DOHH2 (cell line): ENCODE results near the gene GALNT14.

Experiments used
- H3F3A ChIP-seq: fragments of 200-600 bp; sonication (generic), shearing (Covaris generic); 2 replicates; pipeline ENCODE4 v1.6.0; 2016; ENCODE audit warnings: antibody characterized with exemption, mild to moderate bottlenecking; ENCODE audit not compliant: control insufficient read depth, insufficient read depth
- H3K27ac ChIP-seq: fragments of 200-600 bp; sonication (generic); 2 replicates; pipeline ENCODE4 v1.5.1; 2014; ENCODE audit warnings: low read depth, mild to moderate bottlenecking, low read length, moderate library complexity
- H3K27me3 ChIP-seq: fragments of 200-600 bp; sonication (generic); 2 replicates; pipeline ENCODE4 v1.6.1; 2014; ENCODE audit warnings: mild to moderate bottlenecking, low read length, mixed read lengths; ENCODE audit not compliant: control insufficient read depth
- H3K36me3 ChIP-seq: fragments of 200-600 bp; sonication (generic); 2 replicates; pipeline ENCODE4 v1.6.1; 2014; ENCODE audit warnings: mild to moderate bottlenecking, low read length, moderate library complexity, mixed read lengths; ENCODE audit not compliant: control insufficient read depth
- H3K4me1 ChIP-seq: fragments of 200-600 bp; sonication (generic); 2 replicates; pipeline ENCODE4 v1.6.1; 2014; ENCODE audit warnings: mild to moderate bottlenecking, low read length, mixed read lengths; ENCODE audit not compliant: control insufficient read depth
- H3K4me2 ChIP-seq: fragments of 200-600 bp; sonication (generic); 2 replicates; pipeline ENCODE4 v1.6.0; 2014; ENCODE audit warnings: mild to moderate bottlenecking, low read length, moderate library complexity
- H3K4me3 ChIP-seq: fragments of 200-600 bp; sonication (generic); 2 replicates; pipeline ENCODE4 v1.5.1; 2014; ENCODE audit warnings: mild to moderate bottlenecking, low read length, mixed read lengths
- H3K79me2 ChIP-seq: fragments of 200-600 bp; sonication (generic); 2 replicates; pipeline ENCODE4 v1.6.1; 2014; ENCODE audit warnings: mild to moderate bottlenecking, low read length, mixed read lengths; ENCODE audit not compliant: control insufficient read depth
- H3K9me2 ChIP-seq: fragments of 200-600 bp; sonication (generic); replicated peaks from 2 replicates; pipeline ENCODE4 v1.6.1; 2014; ENCODE audit warnings: mild to moderate bottlenecking, low read length, mixed read lengths; ENCODE audit not compliant: control insufficient read depth
- H3K9me3 ChIP-seq: fragments of 200-600 bp; sonication (generic); 2 replicates; pipeline ENCODE4 v1.6.1; 2014; ENCODE audit warnings: antibody characterized with exemption, low read length, mixed read lengths; ENCODE audit not compliant: control insufficient read depth, insufficient read depth
- H4K20me1 ChIP-seq: fragments of 200-600 bp; sonication (generic); 2 replicates; pipeline ENCODE4 v1.6.0; 2014; ENCODE audit warnings: low read depth, mild to moderate bottlenecking, antibody characterized with exemption, low read length, moderate library complexity; ENCODE audit not compliant: control insufficient read depth, insufficient read depth
- EZH2phosphoT487 ChIP-seq: fragments of 200-600 bp; sonication (generic); IDR thresholded peaks from 2 replicates; pipeline ENCODE4 v1.6.1; 2017; ENCODE audit warnings: borderline replicate concordance, mild to moderate bottlenecking, antibody characterized with exemption, low read length, moderate library complexity, mixed read lengths
- TF ChIP-seq, protein P1 (sequence below): fragments of 200-600 bp; sonication (generic); IDR thresholded peaks from one replicate; pipeline ENCODE4 v1.5.1; 2014; ENCODE audit warnings: antibody characterized with exemption, mild to moderate bottlenecking, low read depth, low read length; ENCODE audit not compliant: poor library complexity, severe bottlenecking

The GALNT14 gene

GRCh38 chr2:31013301-31013700, 124.9 kb downstream of the GALNT14 start:
- H3K9me3 ChIP-seq, result no peaks in the 10 kb centered on the region
- H3K4me1 ChIP-seq, result no peaks in the 10 kb centered on the region
- H3K79me2 ChIP-seq, result no peaks in the 10 kb centered on the region
- no peak for TF ChIP-seq EZH2phosphoT487
- TF ChIP-seq, protein P1, sequence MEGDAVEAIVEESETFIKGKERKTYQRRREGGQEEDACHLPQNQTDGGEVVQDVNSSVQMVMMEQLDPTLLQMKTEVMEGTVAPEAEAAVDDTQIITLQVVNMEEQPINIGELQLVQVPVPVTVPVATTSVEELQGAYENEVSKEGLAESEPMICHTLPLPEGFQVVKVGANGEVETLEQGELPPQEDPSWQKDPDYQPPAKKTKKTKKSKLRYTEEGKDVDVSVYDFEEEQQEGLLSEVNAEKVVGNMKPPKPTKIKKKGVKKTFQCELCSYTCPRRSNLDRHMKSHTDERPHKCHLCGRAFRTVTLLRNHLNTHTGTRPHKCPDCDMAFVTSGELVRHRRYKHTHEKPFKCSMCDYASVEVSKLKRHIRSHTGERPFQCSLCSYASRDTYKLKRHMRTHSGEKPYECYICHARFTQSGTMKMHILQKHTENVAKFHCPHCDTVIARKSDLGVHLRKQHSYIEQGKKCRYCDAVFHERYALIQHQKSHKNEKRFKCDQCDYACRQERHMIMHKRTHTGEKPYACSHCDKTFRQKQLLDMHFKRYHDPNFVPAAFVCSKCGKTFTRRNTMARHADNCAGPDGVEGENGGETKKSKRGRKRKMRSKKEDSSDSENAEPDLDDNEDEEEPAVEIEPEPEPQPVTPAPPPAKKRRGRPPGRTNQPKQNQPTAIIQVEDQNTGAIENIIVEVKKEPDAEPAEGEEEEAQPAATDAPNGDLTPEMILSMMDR, result no peak
- no peaks in the 10 kb centered on the region for H3K27me3 ChIP-seq
- no peak overlapping the region for H3K27ac ChIP-seq
- H3K4me3 ChIP-seq, result no peak overlapping the region
- no peak overlapping the region for H3K4me2 ChIP-seq
- H3K36me3 ChIP-seq, result no peaks in the 10 kb centered on the region
- no peaks in the 10 kb centered on the region for H3K9me2 ChIP-seq
- no peaks in the 10 kb centered on the region for H4K20me1 ChIP-seq
- no peaks in the 10 kb centered on the region for H3F3A ChIP-seq

- H3K4me3 ChIP-seq, result no peak overlapping the region
- H3K79me2 ChIP-seq, result no peaks in the 10 kb centered on the region
- no peaks in the 10 kb centered on the region for H4K20me1 ChIP-seq
- H3K4me1 ChIP-seq, result no peaks in the 10 kb centered on the region
- no peaks in the 10 kb centered on the region for H3F3A ChIP-seq
- no peaks in the 10 kb centered on the region for H3K36me3 ChIP-seq
- no peak for TF ChIP-seq EZH2phosphoT487
- TF ChIP-seq, protein P1, result no peak
- H3K9me3 ChIP-seq, result no peaks in the 10 kb centered on the region
- no peak overlapping the region for H3K27ac ChIP-seq
- H3K27me3 ChIP-seq, result no peaks in the 10 kb centered on the region
- no peak overlapping the region for H3K4me2 ChIP-seq
- no peaks in the 10 kb centered on the region for H3K9me2 ChIP-seq
Measured at GRCh38 chr2:31012406-31012805, 125.8 kb downstream of the GALNT14 start.

- H3F3A ChIP-seq, result no peaks in the 10 kb centered on the region
- no peaks in the 10 kb centered on the region for H3K79me2 ChIP-seq
- H3K27me3 ChIP-seq, result no peaks in the 10 kb centered on the region
- H3K9me3 ChIP-seq, result no peaks in the 10 kb centered on the region
- H4K20me1 ChIP-seq, result no peaks in the 10 kb centered on the region
- no peak overlapping the region for H3K4me3 ChIP-seq
- no peak for TF ChIP-seq EZH2phosphoT487
- TF ChIP-seq, protein P1, result no peak
- no peaks in the 10 kb centered on the region for H3K9me2 ChIP-seq
- no peak overlapping the region for H3K4me2 ChIP-seq
- no peaks in the 10 kb centered on the region for H3K4me1 ChIP-seq
- H3K36me3 ChIP-seq, result no peaks in the 10 kb centered on the region
- H3K27ac ChIP-seq, result no peak overlapping the region
Measured at GRCh38 chr2:31011587-31011986, 126.7 kb downstream of the GALNT14 start.
